ENCODE data around the gene CLRN2.
"Not testable (repeated sequence)": the region's sequence is repeated elsewhere in the genome, so short reads cannot be mapped to it uniquely, and the experiment has no call there.

The CLRN2 gene

GRCh38 chr4:17546222-17546621 is 31.3 kb downstream of the CLRN2 start:
- no peak for DNase-seq

GRCh38 chr4:17546678-17547077 is 31.7 kb downstream of the CLRN2 start:
- no peak for DNase-seq

- DNase-seq, result no peak
Observed at GRCh38 chr4:17550549-17550948, 35.6 kb downstream of the CLRN2 start.

GRCh38 chr4:17552427-17552826 is 37.5 kb downstream of the CLRN2 start:
- no peak for DNase-seq

- no peak for DNase-seq
Observed at GRCh38 chr4:17554568-17554967, 39.6 kb downstream of the CLRN2 start.

- no peak for DNase-seq
Observed at GRCh38 chr4:17556498-17556897, 41.5 kb downstream of the CLRN2 start.

GRCh38 chr4:17557880-17558279 is 42.9 kb downstream of the CLRN2 start:
- no peak for DNase-seq

GRCh38 chr4:17558941-17559708 is 44.2 kb downstream of the CLRN2 start:
- no peak for DNase-seq

GRCh38 chr4:17559709-17560048 is 44.7 kb downstream of the CLRN2 start:
- DNase-seq, result no peak

GRCh38 chr4:17560065-17560673 is 45.2 kb downstream of the CLRN2 start:
- no peak for DNase-seq

GRCh38 chr4:17561195-17561909 is 46.4 kb downstream of the CLRN2 start:
- DNase-seq, result no peak

- DNase-seq, result no peak
Observed at GRCh38 chr4:17562157-17562556, 47.2 kb downstream of the CLRN2 start.

GRCh38 chr4:17565846-17566245 is 50.9 kb downstream of the CLRN2 start:
- no peak for DNase-seq

GRCh38 chr4:17567271-17567670 is 52.3 kb downstream of the CLRN2 start:
- no peak for DNase-seq

GRCh38 chr4:17574206-17574605 is 59.2 kb downstream of the CLRN2 start:
- no peak for DNase-seq

GRCh38 chr4:17575177-17575576 is 60.2 kb downstream of the CLRN2 start:
- DNase-seq, result not testable (repeated sequence)
